DMS53 (cell line): ENCODE measurements around the gene PARK7.

Experiments
- DNase-seq: peaks from one replicate; lab custom pipeline; 2025; lab: John Stamatoyannopoulos, UW

The PARK7 gene

DNA sequence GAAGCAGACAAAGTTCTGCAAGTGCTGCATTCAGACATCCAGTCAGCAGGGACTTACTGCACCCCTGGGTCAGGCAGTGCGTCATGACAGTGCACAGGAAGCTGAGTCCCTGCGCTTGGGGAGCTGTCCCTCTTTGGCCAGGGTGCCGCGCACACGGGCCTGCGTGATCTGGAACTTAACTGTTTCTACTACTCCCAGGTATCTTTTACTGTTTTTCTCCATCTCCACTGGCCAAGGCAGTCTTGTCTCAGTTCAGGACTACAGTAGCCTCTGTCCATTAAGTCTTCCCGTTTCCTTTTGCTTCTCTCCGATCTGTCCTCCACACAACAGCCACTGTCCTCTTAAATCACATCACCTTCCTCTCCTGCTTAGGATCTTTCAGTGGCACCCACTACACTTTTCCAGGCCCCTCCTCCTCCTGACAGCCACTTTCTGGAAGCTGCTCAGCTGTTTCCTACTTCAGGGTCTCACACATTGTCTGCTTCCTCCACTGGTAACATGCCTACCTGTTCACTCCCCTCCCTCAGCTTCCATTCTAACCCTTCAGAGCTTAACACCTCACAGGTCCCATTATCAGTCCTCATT is 48.7 kb downstream of the PARK7 start:
- DNase-seq: no peak

- DNase-seq: no peak
Observed at GRCh38 chr1:8011016-8011415, 49.5 kb downstream of the PARK7 start.

- DNase-seq: no peak
Observed at GRCh38 chr1:8011923-8012858, 50.7 kb downstream of the PARK7 start.

DNA sequence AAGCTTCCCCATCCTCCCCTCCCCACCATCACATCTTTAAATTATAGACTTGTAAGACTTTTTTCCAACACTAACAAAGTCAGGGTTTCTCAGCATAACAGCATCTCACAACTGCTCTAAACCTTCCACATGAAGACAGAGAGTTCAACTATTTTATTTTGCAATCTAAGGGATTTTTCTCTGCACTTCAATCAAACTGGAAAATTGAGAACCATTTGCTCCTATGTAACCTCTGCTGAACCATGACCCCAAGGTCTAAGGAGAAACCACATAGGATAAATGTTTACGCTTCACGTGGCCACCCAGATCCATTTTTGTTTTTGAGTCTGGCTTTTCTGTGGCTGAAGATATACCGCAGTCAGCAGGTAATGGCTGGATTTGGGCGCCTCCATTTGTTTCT is 51.4 kb downstream of the PARK7 start:
- no peak for DNase-seq

GRCh38 chr1:8013399-8013798 is 51.9 kb downstream of the PARK7 start:
- no peak for DNase-seq

GRCh38 chr1:8013800-8014199 is 52.3 kb downstream of the PARK7 start:
- no peak for DNase-seq

DNA sequence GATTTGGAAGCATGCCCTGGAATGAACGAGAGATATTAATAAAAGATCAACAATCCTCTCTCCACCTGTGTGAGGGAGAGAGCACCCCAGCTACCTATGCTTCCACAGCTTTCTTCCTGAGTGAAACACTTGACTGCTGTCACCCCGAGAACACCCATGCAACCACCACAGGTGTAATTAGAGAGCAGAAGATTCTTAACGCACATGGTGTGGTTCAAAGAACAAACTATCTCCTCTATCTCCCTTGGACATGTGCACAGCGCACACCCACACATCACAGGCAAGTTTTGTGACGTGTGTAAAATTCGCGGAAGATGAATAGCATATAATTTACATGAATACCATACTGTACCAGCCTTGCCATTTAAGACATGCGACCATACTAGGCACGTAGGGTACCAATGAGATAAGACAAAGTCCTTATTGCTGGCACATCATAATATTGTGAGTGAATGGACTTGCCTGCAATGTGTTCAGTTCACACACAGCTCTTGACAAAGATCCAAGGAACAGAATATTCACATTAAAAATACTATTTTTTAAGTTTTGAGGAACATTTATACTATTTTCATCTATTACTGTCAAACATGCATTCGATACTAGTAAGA is 53.0 kb downstream of the PARK7 start:
- DNase-seq: no peak

- DNase-seq: peak; percentile 86
Observed at GRCh38 chr1:8015036-8015808, 53.7 kb downstream of the PARK7 start.

- DNase-seq: no peak
Observed at GRCh38 chr1:8015809-8016165, 54.3 kb downstream of the PARK7 start.

DNA sequence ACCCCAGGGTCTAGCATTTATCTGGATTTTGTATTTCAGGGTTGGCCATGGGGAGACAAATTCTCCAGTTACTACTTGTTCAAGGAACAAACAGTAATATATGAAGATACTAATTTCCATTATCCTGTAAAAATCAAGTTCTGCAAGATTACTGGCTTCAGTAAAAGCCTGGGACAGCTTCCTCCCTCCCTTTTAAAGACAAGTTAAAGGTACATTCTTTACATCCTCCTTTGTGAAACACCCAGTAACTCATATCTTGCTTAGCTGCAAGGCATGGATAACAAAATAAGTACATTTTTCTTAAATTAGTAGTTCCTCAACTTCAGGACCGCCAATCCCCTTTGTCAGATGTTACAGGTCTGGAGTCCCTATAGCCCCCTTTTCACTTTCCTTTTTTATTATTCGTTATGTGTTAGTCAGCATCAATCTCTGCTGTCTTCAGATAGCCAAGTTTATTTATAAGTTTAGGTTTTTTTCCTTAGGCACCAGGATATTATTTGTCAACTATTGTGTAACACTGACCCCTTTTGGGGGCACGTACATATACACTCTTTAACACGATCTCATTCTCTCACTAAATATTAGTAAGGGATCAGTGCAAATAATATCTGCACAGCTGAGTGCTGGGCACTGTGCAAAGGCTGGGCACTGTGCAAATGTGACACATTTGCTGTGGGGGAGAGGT is 54.8 kb downstream of the PARK7 start:
- peak; percentile 34 for DNase-seq

DNA sequence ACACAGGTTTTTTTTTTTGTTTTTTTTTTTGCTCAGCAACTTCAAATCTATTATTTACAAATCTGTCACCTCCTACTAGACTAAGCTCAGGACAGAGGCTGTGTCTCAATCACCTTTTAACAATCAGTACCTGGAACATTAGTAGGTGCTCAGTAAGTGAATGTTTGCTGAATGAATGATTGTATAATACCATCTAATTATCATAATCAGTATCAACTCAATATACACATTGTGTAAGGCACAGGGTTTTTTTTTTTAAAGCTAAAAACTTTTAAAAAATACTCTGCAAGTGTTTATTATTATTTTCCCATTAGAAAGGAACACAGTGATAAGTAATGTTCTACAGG is 55.4 kb downstream of the PARK7 start:
- no peak for DNase-seq

DNA sequence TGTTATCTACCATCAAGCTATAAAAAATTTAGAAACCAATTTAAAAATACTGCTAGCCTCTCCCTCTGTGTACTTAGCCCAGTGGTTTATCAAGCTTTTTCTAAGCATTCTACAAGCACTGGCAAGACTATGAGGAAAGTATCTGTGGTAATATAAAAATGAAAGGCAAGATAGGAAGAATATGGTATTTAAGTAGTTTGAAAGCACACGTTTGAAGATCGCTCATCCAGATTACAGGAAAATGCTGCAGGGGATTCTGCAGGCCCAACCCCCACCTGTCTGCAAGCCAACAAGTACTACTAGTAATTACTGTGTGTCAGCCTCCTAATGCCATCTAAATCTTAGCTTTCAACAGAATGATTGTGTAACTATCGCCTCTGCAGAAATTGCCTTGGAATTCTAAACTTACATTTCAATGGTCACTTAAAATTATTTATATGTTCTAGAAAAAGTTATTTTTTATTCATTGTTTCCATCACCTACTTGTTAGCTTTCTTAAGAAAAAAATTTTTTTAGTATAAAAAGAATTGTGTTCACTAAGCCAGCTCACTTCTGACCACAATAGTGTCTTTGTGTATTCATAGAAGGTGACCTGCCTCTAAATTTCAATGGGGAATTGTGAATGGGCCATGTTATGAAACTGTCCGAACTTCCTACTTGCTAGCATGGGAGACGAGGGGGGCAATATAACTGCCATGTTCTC is 56.1 kb downstream of the PARK7 start:
- no peak for DNase-seq

DNA sequence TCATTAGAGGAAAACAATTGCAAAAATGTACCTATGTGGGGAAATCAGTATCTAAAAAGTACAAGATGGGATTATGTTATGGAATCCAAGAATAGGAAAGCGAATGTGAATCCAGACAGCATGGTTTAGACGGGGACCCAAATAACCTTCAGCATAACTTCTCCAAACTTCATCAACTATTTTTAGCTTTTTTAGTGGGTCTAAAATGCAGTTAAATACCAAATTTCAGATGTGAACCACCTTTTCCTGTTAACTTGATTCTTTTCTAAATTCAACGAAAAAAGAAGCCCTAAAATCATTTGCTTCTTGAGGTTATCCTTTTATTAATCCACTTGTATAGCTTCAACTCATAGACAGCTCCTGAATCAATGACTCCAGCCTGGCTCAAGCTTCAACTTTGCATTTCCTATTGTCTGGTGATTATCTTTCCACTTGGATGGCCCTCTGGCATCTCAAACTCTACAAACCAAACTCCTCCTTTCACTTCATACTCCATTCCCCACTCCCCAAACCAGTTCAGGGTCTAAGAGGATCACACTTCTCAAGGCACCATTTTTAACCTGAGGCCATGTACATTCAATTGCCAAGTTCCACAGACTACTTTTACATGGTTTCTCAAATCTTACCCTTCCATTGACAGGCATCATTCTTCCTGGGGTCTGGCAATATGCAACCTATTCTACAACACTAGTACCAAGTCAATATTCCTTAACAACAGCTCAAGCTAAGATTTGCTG is 57.1 kb downstream of the PARK7 start:
- no peak for DNase-seq

- no peak for DNase-seq
Observed at GRCh38 chr1:8019229-8019620, 57.7 kb downstream of the PARK7 start.

DNA sequence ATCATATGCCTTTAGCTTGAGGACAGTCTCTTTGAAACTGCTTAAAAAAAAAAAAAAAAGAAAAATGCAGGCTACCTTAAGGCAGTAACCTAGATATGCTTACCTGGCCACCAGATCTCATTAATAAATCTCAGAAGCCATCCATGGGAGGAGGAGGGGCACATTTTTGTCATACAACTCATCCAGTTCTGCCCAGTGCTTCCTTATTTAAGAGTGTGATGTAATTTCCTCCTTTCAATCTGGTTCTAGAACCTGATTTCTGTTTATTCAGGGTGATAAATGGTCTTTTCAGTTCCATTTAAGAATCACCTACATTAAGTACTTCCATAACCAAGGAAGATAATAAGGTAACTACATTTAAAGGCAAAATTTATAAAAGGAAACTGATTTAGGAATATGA is 58.5 kb downstream of the PARK7 start:
- DNase-seq: peak; percentile 85

DNA sequence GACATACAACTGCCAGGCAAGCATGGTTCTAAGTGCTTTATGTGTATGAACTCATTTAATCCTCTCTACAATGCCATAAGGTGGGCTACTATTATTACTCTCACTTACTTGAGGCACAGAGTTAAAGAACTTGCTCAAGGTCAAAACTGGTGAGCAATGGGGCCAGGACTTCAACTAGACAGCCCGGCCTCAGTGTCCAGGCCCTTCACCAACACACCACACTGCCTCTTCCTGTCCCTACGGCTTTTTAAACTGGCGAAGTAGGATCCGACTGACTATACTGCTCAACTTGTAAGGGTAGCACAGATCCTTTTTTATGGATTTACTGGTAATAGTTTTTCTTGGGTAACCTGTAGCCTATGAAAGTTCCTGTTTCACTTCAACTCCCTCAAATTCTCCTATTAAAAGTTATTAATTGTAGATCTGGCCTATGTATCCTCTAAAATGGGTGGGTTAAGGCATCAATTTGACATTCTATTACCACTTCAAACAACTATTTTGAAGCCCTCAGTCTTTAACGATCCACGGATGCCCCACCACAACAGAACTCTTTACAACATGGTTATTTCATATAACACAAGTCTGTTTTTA is 60.3 kb downstream of the PARK7 start:
- no peak for DNase-seq

- peak; percentile 16 for DNase-seq
Observed at GRCh38 chr1:8022395-8023286, 61.1 kb downstream of the PARK7 start.

- no peak for DNase-seq
Observed at GRCh38 chr1:8023287-8023994, 61.9 kb downstream of the PARK7 start.

GRCh38 chr1:8023995-8024313 is 62.4 kb downstream of the PARK7 start:
- DNase-seq: no peak
